Medulla oblongata (tissue), 1 donor: ENCODE results near the gene TRERF1.

Experiments used
- DNase-seq: peaks from one replicate; pipeline ENCODE4 v3.0.0-alpha.2; 2015; ENCODE audit errors: extremely low spot score

Gene TRERF1

DNA sequence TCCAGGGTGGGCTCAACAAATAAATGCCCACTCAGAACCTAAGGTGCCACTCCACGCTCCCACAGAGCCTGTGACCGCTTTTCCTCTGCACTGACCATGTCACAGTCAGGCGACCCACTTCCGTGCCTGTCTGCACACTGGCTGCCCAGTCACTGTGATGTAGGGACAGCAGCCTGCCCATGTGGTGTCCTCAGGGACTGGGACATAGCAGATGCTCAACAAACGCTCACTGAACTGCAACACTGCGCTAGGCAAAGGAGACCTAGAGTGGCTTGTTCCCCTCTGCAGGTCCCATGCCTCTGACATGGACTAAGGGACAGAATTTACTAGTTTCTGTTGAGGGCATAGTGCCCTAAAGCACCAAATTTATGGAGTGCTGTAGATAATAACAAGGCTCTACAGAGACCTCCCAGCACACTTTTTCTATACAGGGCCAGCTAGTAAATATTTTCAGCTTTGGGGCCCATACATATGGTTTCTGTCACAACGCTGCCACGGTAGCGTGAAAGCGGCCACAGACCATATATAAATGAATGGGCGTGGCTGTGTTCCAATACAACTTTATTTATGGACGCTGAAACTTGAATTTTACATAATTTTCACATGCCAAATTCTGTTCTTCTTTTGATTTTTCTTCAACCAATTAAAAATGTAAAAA is 176.2 kb downstream of the TRERF1 start:
- no peak for DNase-seq

GRCh38 chr6:42274898-42275297 is 176.8 kb downstream of the TRERF1 start:
- DNase-seq = no peak

DNA sequence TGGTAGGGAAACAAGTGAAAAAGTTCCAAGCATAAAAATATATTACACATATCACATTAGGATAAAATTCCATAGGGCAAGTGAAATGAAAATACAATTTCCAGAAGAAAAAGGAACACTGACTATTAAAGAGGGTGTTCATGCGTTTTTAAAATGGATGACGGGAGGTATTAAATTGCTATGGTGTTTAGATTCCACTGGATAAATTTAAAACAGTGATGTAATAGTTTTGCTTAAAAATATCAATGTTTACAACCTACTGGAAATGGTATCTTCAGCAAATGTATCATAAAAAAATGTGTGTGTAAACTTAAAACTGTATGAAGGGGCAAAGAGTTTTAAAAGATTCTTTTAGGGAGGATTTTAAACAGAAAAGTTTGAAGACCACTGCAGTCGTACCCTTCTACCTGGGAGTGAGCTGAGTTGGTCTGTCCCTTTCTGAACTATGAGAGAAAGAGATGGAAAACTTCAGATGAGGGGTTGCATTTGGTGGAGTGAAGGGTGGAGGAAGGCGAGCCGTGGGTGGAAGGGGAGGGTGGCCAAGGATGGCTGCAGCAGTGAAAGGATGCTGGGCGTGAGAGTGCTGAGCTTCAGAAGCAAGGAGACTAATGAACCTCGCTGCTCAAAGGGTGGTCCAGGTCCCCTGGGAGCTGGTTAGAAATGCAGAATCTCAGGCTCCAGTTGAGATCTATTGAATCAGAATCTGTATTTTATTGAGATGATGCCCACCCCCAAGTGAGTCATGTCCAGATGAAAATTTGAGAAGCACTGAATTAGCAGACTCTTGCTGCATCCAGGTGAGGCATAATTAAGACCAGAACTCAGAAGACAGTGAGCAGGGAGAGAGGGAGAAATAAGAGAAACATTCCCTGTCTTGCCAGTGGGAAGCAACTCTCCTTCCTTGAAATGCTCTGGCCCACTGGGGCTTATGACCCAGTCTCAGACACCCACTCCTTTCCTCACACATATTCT is 179.6 kb downstream of the TRERF1 start:
- no peak for DNase-seq

- DNase-seq = no peak
These were observed 181.7 kb downstream of the TRERF1 start for GRCh38 chr6:42269974-42270510.

DNA sequence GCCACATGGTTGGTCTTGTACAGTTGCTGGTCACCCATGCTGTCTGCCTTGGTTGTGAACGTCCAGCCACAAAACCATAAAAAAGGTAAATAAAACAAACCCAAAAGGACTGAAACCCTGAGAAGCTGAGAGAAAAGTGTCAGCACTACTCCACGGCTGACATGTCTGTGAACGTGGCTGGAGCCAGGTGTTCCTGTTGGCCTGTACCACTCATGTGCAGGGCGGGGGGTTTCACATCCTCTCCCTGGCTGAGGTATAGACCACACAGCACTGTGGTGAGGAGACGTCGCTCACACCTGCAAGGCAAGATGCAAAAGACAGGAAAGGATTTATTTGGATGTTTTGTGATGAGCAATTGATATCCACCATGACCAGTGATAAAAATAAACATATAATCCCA is 182.2 kb downstream of the TRERF1 start:
- no peak for DNase-seq

- no peak for DNase-seq
These were observed 182.9 kb downstream of the TRERF1 start for GRCh38 chr6:42268835-42269204.

GRCh38 chr6:42268016-42268834 is 183.5 kb downstream of the TRERF1 start:
- no peak for DNase-seq

GRCh38 chr6:42266538-42266937 is 185.2 kb downstream of the TRERF1 start:
- no peak for DNase-seq

DNA sequence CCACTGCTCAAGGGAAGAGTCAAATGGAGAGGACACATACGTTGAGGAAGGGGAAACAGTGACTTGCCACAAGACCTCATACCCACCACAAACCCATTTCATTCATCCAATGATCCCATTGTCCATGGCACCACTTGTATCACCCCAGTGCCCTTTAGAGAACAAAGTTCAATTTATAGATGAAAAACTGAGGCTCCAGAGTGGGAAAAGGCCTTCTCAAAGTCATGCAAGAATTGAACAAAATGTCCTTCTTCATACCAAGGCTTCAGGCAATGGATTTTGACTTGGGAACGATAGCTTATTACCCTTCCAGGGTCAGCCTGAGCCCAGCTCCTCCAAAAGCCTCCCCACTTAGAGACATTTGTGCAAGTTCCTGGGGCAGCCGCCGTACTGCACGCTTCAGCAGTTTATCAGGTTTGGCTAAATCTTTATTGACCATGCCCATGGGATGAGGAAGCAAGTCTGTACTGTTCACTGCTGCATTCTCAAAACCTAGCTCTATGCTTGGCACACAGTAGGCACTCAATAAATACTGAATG is 186.8 kb downstream of the TRERF1 start:
- no peak for DNase-seq

DNA sequence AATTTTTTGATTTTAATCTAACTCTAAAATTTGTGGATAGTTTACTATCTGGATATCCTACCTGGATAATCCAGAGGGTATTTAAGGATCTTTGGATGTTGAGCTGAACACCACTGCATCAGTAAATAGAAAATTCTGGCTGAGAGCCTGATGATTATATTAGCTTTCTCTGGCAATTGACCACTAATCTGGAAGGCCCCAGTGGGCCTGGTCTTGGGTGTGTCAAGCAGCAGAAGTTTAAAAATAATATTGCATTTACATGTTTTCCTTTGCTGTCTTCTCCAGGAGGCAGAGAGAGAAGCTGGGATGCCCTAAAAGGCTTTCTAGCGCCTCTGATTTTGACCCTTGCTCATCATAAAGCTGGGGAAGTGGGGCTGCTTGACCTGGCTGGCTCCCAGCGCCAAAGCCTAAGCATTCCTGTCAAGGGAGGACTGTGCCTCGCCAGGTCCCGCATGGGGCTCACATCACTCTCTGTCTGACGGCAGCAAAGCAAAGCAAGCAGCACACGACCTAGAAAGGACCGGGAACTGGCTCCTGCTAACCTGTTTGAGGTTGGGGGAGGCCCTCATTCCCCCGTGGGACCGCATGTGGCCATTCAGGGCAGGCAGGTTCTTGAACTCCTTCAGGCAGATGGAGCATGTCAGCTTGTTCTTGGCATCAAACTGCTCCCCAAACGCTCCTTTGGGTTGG is 187.4 kb downstream of the TRERF1 start:
- DNase-seq = no peak

DNA sequence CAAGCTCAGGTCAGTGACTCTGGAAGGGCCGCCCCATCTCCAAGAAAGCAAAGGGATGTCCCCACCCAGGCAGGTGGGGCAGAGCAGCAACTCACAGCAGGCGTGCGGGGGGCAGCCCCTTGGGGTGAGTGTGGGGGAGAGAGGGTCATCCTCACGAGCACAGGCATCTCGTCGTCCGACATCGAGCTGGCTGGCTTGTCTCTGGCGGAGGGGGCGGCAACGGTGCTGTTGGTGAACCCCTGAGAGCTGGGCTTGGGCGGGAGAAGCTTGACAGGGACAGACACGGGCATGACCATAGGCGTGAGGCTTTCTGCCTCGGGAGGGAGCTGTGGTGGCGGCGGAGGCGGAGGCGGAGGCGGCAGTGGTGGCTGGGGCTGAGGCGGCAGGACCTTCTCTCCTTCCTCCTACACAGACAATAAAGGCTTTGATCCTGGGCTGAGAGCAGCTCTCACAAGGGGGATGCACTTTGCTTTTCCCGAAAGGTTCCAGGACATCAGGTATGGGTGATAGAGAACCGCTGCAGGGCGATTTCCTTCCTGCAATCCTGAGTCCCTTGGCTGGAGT is 188.5 kb downstream of the TRERF1 start:
- no peak for DNase-seq

- DNase-seq = no peak
These were observed 190.8 kb downstream of the TRERF1 start for GRCh38 chr6:42260972-42261371.

DNA sequence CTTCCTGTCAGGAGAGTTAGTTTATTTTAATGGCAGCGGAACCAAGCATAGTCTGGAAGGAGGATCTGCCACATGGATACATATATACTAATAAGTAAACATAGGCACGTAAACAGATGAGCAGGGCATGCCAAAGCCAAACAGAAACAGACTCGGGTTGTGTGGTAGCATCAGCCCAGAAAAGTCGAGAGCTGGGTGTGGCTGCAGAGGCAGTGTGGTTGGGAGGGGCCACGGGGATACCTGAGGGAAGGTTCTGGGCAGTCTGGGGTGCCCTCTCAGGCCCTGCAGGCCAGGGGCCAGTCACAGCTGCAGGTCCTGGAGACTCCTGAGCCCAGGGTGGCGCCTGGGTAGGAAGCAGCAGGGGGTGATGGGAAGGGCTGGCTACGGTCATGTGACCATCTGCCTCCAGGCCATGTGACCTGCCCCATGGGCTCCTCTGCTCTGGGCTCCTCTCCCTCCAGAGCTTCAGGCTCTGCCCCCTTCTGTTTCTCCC is 191.3 kb downstream of the TRERF1 start:
- no peak for DNase-seq

DNA sequence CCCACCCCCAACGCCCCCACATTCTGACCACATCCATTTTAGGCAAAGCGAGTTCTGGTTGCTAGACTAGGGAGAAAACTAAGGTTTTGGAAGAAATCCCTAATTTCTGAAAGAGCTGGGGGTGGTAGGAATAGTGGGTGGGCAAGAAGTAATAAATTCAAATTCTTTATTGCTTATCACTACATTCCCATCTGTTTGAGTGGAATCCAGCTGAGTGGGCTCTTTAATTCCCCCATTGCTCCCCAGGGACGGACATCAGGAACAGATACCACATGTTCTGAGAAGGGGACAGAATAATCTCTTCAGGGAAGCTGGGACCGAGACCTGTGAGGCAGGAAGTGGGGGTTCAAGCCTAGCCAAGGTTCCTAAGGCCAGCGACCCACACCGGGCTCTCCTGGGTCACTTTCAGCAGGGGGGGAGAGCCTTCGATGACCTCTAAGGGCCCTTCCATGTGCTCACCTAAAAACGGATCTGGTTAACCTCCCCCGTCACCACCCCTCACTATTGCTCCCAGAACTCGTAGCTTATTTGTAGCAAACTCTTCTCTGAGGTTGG is 191.8 kb downstream of the TRERF1 start:
- no peak for DNase-seq

DNA sequence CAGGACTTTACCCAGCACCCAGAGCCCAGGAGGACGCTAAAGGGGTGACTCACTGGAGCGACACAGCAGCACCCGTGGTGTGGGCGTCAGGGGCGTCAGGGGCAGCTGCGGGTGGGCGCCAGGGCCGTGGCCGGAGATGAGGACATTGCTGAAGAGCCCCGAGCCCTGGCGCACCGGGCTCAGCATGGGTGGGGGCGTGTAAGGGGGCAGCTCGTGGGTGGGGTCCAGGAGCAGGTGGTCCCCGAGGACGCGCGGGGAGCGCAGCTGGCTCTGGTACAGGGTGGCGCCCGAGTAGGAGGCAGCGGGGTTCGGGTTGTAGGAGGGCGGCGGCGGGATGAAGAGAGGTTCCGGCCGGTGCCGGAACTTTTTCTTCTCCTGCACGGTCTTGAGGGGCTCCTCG is 192.4 kb downstream of the TRERF1 start:
- DNase-seq = no peak

GRCh38 chr6:42257614-42258013 is 194.1 kb downstream of the TRERF1 start:
- no peak for DNase-seq

DNA sequence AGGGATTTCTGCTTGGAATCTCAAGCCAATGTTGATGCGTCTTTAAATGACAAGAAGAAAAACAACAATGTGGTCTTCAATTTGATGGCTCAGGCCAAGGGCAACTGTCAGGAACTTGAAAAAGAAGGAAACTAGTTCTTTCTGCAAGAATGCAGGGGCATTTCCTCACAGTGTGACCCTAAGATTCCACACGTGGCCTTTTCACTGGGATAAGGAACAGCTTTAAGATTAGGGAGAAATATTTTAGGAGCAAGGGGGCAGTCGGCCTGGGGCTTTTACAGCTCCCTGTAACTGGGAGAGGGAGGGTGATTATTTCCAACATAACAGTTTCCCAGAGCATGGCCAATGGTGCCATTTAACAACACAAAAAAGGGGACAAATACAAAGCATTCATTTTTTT is 194.7 kb downstream of the TRERF1 start:
- DNase-seq = no peak

DNA sequence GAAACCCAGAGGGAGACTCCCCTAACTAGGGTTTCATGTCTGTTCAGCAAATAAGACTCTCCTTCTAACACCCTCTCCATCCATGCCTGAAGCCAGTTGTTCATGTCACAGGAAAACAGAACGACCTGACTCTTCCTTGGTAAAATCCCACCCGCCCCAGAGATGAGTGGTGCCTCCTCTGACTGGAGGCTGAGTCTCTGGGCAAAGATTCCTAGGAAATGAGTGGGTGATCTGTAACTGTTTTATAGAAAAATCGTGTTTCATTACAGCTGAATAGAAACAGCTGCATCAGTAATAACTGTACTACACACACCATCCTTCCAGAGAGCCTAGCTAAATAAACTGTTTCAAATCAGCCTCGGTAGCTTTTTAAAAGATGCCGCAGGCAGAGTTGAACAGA is 196.7 kb downstream of the TRERF1 start:
- DNase-seq = no peak

- DNase-seq = no peak
These were observed 197.2 kb downstream of the TRERF1 start for GRCh38 chr6:42254505-42254904.

DNA sequence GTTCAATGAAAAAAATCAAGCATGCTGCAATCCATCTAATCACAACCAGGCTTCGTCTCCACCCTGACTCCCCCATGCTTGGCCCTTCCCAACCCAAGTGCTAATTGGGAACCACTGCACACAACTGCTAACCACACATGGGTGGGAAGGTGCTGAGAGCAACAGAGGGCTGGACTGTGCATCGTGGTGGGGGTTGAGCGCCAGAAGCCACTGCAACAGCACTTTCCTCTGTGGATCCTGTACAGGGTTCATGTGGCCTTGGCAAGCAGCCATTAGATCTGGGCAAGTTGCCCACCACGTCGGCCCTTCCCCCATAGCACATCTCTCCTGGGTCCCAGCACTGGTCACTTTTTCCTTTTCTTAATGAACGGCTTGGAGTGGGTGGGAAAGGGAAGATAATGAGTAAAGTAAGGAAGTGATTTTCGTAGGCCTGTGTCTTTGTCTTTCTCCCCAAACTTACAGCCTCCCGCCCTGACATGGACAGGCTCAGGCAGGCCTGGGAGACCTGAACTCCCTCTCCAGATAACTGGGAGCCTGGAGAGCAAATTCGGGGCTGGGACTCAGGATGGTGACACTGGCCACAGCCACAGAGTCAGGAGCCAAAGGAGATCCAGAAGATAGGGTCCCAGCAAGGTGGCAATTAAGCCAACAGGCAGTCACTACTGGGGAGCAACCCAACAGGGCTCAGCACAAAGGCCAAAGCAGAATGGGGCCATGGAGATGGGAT is 199.7 kb downstream of the TRERF1 start:
- peak; percentile 25 for DNase-seq
